Inferior parietal cortex (tissue), 1 donor: ENCODE data around the gene AMHR2.

Experiments
- DNase-seq: peaks from one replicate; pipeline ENCODE4 v3.0.0-alpha.2; 2016; ENCODE audit errors: extremely low spot score

AMHR2 gene

DNA sequence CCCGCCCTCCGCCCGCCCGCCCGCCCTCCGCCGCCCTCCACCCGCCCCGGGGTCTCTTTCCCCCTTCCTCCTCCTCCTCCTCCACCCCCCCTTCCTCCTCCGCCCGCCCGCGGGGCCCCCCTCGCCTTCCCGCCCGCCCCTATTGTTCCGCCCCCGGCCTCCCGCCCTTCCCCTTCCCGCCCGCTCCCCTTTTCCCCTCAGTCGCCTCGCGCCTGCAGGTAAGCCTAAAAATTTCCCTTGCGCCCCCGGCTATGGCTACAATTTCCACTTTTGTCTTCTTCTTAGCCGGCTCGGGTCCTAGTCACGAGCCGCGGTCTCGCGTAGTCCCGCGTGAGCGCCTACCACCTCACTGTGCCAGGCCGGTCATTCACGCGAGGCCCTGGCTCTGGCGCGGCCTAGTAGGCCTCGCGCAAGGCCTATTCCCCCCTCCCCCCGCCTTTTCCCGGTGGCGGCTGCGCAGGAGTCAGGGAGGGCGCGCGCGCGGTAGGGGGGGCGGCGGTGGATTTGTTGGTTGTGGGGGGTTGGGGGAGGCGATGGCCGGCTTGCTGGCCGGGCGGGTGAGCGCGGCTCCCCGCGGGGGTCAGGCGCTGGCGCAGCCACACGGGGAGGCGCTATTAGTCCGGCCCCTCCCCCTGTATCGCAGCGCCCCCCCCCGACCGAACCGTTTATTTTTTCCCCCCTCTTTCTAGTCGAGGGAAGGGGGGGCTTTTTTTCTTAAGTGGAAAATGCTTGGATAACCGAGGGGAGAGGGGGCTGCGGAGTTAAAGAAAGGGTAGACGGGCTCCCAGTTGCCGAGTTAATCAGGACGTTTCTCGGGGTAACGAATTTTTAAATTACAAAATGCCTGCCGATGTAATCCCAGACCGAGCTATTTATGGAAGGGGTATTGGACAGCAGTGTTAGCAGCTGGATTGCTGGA lies 28.8 kb downstream of the AMHR2 start:
- DNase-seq, result peak; percentile 75

DNA sequence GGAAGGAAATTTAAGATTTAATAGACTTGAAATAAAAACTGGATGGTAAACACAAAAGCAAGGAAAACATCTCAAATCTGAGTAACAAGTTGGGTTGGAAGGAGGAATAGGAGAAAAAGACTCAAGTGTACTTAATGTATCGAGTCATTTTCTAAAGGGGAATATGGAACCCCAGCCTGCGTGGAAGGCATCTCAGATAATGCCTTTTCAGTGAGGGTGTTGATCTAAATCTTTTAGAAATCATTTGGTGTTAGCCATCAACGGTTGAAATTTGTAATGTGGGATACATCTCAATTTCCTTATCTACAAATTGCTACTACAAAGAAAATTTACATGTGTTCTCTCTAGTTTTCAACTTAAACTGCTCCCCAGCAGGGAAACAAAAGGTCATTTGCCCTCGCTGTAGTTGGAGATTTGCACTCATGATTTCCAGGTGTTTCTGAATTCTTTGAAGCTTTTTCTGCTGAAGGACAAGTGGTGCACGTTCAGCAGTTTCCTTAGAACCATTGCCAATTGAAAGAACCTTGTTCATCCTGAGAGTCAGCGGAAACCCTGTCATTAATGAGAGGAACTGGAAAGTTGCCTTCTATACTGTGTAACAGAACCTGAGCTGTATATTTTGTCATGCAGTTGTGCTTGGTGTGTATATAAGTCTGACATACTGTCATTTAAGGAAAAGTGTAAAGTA lies 30.4 kb downstream of the AMHR2 start:
- no peak for DNase-seq

DNA sequence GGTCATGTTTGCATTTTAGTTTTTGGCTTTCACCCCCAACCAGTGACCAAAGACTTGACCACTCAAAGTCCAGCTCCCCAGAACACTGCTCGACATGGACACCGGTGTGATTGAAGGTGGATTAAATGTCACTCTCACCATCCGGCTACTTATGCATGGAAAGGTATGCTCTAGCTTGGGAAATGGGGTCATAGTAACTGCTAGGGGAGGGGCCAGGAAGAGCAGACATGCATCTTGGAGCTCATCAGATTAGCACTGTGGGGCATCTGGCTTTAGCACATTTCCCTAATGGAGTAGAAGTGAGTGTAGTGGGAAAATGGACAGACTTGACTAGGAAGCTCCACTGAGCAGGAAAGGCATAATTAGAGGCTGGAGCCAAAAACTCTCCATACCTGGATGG lies 31.1 kb downstream of the AMHR2 start:
- no peak for DNase-seq

DNA sequence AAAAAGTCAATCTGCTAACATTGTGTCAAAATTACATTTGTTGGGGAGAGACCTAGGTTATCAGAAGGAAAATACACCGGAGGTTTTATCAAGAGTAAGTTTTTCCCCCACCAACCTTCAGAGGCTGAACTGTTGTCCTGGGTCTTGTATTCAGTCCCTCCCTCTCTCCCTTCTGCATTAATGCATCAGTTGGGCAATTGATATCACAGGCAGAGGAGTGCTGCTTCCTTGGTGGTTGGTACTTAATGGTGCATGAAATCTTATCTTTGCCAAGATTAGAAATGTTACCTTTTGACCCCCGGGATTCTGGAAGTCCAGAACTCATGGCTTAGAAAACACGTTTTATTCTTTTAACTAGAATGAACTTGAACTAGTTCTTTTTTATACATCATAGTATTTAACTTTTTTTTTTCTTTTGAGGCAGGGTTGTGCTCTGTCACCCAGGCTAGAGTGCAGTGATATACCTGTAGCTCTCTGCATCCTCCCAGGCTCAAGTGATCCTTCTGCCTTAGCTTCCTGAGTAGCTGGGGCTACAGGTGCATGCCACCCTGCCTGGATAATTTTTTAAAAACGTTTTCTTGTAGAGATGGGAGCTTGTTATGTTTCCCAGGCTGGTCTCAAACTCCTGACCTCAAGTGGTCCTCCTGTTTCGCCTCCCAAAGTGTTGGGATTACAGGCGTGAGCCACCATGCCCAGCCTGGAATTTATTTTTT lies 33.2 kb downstream of the AMHR2 start:
- no peak for DNase-seq

DNA sequence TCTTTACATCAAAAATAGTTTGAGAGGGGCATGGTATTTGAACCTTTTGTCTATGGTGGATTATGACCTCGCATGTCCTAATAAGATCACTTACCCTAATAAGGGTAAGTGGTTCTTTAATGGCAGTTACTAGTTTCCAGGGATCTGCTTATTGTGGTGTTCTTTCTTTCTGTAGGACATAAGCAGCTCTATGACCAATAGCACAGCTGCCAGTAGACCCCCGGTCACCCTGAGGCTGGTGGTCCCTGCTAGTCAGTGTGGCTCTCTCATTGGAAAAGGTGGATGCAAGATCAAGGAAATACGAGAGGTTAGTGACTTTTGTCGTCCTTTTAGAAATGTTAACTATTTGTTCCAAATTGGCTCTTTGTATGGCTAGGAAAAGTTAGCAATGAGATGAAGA lies 35.4 kb downstream of the AMHR2 start:
- DNase-seq, result no peak

DNA sequence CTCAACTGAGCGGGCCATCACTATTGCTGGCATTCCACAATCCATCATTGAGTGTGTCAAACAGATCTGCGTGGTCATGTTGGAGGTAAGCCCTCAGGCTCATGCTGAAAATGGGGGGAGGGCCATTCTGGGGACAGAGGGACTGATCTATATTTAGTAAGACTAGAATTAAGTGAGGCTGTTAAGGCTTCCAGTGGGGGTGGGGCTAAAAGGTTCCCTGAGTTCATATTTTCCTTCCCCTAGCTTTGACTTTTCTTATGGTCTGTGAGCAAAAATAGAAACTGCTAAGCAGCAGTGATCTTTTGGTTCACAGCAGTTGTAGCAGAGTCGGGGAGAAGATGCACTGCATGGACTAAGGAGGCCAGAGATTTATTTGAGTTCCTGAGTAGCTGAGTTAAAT lies 37.4 kb downstream of the AMHR2 start:
- DNase-seq, result no peak

DNA sequence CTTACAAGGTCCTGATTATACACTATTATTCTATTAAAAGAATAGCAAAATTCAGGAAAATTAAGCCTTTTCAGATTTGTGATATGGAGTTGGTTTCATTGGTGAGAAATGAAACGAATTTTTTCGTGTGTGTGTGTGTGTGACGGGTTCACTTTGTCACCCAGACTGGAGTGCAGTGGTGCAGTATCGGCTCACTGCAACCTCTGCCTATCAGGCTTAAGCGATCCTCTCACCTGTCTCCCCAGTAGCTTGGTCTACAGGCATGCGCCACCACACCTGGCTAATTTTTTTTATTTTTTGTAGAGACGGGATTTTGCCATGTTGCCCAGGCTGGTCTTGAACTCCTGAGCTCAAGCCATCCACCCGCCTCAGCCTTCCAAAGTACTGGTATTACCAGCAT lies 37.9 kb downstream of the AMHR2 start:
- no peak for DNase-seq

DNA sequence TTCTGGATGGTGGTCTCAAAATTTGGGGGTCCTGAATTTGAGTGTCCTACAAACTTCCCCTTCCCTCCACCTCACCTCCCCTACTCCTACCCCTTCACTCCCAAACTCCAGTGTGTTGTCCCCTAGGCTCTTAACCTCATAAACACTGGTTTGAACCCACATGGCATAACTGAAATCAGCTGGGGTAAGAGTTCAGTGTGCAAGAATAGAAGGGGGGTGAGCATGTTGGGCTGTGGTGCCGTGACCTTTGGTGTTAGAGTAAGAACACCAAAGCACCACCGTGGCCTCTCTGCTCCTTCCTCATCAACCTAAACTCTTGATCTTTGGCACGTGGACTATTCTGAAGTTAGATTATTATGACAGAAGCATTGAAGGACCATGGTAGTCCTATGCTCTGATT lies 39.3 kb downstream of the AMHR2 start:
- DNase-seq, result no peak

DNA sequence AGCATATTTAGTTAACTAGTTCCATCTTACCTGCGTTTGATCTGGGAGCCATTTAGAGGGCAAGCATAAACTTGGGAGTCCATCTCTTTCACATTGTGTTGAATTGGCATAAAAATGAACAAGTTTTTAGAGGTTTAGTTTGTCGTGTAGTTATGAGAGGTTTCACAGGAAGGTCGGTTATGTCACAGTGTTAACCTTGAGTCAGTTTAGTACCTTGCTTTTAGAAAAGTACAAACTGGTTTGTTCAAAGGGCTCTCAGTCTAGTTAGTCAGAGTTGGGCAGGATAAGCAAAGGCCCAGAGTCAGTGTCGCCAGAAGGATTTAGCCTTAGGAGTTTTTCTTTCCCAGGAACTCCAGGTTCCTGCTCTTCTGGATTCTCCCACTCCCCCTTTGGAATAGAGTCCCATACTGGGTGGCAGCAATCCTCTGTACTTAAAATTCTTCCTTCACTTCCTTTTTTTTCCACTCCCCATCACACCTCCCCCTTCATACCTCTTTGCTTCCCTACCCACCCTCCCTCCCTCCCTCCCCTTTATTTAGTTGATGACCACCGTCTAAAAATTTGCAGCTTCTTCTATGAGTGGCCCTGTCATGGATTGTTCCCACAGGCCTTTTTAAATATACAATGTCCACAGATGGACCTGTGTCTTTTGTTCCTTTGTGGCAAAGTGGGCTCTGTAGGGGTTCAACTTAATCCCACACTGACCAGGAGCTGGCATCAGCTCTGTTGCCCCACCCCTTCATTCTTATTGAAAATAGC lies 40.3 kb downstream of the AMHR2 start:
- no peak for DNase-seq

DNA sequence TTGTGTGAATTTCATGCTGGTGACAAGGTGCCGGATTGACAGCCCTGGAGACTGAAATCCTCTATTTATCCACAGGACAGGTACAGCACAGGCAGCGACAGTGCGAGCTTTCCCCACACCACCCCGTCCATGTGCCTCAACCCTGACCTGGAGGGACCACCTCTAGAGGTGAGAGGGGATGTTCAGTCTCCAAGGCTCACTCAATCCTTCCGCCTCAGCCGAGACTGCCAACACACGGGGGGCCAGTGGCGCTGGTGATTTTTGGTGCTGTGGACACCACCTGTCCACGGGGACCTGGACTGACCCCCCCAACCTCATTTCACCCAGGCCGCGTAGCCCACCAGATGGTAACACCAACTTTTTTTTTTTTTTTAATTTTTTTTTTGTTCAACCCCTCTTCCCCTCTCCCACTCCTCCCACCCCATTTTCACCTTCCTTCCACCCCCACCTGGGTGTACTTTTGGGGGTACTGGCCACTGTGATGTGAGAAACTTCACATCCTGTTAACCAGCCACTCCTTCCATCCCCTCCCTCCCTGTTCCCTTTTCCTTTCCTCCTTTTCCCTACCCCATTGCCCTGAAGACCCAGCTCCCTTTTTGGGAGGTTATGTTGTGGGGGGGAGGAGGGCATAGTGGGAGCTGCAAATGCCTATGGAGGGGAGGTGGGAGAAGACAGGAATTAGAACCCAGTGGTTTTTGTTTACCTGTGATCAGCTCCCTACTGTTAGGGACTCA lies 41.2 kb downstream of the AMHR2 start:
- no peak for DNase-seq

DNA sequence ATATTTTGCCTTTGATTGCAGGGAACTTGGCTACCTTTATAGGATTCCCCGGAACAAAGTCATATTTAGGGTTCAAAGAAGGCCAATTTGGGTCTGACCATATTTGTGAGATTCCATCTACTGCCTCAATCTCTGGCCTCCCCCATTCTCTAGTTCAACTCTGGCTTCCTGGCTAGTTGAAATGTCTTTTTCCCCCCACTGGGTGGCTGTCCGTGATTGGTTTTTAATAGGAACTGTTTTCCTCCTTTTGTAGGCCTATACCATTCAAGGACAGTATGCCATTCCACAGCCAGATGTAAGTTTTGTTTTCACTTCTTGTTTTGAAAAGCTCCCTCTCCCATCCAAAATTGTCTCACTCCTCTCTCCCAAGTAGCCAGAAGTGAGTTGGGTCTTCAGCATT lies 42.0 kb downstream of the AMHR2 start:
- no peak for DNase-seq

DNA sequence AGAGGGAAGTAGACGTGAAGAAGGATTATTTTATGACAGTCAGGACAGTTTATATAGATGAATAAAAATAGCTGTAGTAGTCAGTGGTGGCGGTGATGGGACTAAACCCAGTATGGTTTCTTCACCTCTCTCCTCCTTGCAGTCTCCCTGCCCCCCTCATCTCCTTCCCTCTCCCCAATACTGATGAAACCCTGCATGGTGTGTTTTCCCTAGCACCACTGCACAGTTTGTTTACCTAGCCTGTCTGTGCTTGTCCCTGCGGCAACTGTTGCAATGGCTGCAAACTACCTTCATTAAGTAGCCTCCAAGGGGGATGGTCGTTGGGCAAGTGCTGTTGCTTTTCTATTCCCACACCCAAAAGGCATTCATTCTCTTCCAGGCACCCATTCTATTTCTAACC lies 43.0 kb downstream of the AMHR2 start:
- no peak for DNase-seq

DNA sequence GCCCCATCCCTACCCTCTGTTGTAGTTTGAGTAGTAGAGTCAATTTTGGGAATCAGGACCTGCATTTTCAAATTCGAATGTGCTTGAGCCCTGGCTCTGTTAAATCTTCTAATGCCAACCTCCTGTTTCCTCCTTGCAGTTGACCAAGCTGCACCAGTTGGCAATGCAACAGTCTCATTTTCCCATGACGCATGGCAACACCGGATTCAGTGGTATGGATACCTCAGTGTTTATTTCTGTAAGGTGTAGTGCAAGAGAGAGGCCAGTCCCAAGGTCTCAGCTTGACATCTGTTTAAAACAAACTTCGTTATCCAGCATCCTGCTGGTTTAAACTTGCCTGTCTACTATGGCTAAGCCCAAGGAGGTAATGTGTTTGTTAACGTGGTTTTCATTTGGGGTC lies 43.4 kb downstream of the AMHR2 start:
- DNase-seq, result no peak

DNA sequence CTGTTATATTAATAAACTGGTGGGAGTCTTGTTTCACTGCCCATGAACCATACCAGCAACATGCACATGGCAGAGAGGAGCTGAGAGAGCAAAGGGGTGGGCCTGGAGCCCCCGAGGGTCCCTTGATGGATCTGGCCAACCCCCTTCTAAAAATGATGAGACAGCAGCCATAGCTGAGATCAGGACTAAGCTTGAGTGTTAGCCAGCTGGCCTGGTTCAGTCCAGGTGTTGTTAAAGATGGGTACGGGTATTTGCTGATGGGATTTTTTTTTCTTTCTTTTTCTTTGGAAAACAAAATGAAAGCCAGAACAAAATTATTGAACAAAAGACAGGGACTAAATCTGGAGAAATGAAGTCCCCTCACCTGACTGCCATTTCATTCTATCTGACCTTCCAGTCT lies 44.2 kb downstream of the AMHR2 start:
- no peak for DNase-seq

DNA sequence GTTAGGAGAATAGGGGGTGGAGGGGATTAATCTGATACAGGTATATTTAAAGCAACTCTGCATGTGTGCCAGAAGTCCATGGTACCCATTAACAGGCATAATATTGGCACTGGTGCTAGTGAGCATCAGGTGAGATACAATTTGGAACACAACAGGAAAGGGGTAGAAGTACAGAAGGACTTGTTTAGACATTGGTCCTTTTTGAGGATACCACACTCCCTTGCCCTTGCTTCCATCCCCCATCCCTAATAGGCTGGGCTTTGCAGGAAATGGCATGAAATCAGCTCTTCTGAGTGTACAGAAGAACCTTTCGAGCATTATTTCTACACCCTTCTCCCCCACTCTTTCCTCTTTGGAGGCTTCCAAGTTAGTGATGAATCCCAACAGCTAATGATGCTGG lies 44.6 kb downstream of the AMHR2 start:
- DNase-seq, result no peak

DNA sequence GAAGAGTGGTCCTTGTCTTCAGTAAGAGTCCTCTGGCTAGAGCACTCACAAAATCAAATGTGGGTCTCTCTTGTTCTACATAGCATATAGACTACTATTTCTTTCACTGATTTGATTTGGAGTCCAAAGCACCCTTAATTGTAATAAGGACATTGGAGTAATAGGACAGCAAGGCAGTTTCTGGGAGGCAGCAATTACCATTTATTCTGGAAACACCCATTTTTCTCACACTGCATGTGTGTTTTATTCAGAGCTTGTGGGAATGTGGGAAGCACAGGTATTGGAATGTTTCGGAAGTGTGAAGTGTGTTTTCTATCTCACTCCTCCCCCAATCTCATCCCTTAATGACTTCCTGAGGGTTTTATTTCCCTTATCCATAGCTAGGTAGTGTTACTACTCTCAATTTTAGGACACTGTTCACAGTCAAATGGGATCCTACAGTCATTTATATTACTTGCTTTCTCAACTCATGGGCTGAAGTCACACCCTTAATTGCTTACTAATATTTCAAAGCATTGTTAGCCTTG lies 48.5 kb downstream of the AMHR2 start:
- no peak for DNase-seq

DNA sequence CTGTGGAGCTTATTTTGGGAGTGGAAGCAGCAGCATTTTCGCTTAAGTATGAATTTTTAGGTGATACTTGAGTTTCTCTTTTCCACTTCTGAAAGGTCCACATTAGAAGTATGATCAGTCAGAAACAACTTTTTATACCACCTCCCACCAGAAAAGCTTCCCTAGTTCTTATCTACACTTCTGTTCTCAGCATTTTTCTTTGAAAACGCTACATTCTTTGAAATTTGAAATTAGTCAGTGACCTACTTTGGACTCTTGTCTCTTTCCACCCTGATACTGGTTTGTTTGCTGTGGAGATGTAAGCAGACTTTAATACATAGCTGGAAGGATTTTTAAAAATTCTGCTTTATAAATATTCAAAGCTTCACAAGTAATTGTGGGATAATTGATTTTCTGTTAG lies 50.4 kb downstream of the AMHR2 start:
- DNase-seq, result no peak

DNA sequence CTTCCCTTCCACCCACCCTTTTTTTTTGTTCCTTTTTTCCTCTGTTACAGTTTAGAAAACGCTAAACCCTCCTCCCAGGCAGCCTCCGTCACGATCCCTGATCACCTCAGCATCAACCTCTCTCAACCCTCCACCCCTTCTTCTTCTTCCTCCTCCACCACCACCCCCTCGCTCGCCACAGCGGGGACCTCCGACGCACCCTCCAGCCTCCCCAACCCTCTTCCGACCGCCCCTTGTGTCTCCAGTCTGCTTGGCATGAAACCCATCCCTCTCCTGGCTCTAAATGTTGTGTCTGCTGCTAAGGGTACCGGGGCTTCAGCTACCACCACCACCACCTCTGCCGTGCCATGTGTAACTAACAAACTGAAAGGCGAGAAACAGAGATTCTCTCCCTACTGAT lies 51.2 kb downstream of the AMHR2 start:
- DNase-seq, result no peak

DNA sequence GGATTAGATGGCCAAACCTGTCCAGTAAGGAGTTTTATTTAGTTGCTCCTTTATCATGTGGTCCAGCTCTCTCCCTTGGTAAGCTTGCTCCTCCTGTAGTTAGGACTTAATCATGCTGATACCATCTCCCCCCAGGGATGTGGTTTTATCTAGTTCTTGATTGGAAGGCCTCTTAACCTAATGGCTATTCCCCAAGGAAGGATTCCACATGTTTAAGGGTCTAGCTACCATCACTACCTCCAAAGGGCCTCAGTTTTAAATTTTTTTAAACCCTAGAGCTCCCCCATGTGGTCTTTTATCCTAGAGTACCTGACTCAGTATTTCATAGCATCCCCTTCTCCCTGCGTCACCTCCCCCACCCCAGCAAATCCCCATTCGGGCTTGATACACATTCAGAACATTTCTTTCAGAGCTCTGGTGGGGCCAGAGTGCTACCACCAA lies 53.1 kb downstream of the AMHR2 start:
- DNase-seq, result no peak

DNA sequence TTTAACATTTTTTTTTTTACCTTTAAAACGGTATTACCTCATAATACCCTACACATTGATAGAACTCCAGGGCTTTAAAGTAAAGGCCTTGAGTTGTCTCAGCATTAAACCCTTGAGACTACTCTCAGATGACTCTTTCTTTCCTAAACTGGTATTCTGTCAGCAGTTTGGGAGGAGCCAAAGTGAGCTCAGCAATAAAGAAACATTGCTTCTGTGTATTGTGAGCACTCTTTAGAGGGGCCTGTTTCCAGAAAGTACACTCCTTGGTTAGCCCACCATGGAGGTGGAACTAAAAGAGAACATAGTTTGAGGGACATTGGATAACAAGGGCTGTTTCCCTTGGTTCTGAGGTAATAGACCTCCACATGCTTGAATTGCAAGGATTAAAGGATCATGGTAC lies 55.2 kb downstream of the AMHR2 start:
- DNase-seq, result no peak

DNA sequence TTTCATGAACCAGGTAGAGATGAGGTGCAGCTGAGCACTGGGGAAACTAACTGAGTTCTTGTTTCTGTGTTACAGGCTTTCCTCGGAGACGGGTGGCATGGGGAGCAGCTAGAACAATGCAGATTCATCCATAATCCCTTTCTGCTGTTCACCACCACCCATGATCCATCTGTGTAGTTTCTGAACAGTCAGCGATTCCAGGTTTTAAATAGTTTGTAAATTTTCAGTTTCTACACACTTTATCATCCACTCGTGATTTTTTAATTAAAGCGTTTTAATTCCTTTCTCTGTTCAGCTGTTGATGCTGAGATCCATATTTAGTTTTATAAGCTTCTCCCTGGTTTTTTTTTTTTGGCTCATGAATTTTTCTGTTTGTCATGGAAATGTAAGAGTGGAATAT lies 55.7 kb downstream of the AMHR2 start:
- no peak for DNase-seq
